NCI-H1105 treated with DMSO at 0.1 percent for 48 hours (cell line): ENCODE data around the gene CD2BP2.
"Not testable (repeated sequence)": the region's sequence is repeated elsewhere in the genome, so short reads cannot be mapped to it uniquely, and the experiment has no call there.

Experiments used
- DNase-seq: peaks from one replicate; lab custom pipeline; 2025; lab: John Stamatoyannopoulos, UW

Gene CD2BP2

GRCh38 chr16:30355144-30355953 lies at the start of gene CD2BP2:
Gene CD2BP2 (minus strand): TSS chr16:30355308. CDS start chr16:30354681, 627 bp downstream.
- DNase-seq = peak; percentile 97

- no peak for DNase-seq
Observed at GRCh38 chr16:30401768-30402425, 46.8 kb upstream of the CD2BP2 start.

- DNase-seq = no peak
Observed at GRCh38 chr16:30399435-30400186, 44.5 kb upstream of the CD2BP2 start.

GRCh38 chr16:30398661-30399434 lies 43.7 kb upstream of the CD2BP2 start:
- DNase-seq = no peak

- DNase-seq = no peak
Observed at GRCh38 chr16:30397776-30398660, 42.9 kb upstream of the CD2BP2 start.

- no peak for DNase-seq
Observed at GRCh38 chr16:30397056-30397455, 41.9 kb upstream of the CD2BP2 start.

- DNase-seq = not testable (repeated sequence)
Observed at GRCh38 chr16:30396627-30397026, 41.5 kb upstream of the CD2BP2 start.

GRCh38 chr16:30395992-30396585 lies 41.0 kb upstream of the CD2BP2 start:
- DNase-seq = peak; percentile 20

GRCh38 chr16:30395155-30395991 lies 40.3 kb upstream of the CD2BP2 start, which contains the start of gene ZNF48:
Gene ZNF48 (plus strand): TSS chr16:30395420. CDS start chr16:30395795, 375 bp downstream.
- DNase-seq = peak; percentile 90

GRCh38 chr16:30394592-30395154 lies 39.6 kb upstream of the CD2BP2 start:
- DNase-seq = peak; percentile 51

- DNase-seq = no peak
Observed at GRCh38 chr16:30383521-30383920, 28.4 kb upstream of the CD2BP2 start.

- no peak for DNase-seq
Observed at GRCh38 chr16:30382111-30382881, 27.2 kb upstream of the CD2BP2 start, which contains the start of gene SEPTIN1. Gene SEPTIN1 (minus strand): TSS chr16:30382561. CDS start chr16:30382542, 19 bp downstream.

GRCh38 chr16:30381291-30382041 lies 26.4 kb upstream of the CD2BP2 start:
- no peak for DNase-seq

- no peak for DNase-seq
Observed at GRCh38 chr16:30380803-30381208, 25.7 kb upstream of the CD2BP2 start.

- no peak for DNase-seq
Observed at GRCh38 chr16:30380072-30380802, 25.1 kb upstream of the CD2BP2 start.

GRCh38 chr16:30379158-30379783 lies 24.2 kb upstream of the CD2BP2 start:
- no peak for DNase-seq
